Activated CD4-positive, CD25-positive, alpha-beta regulatory T cell treated with anti-CD3 and anti-CD28 coated beads, Interleukin-2, amount 50 U/mL, for 16 hours (primary cell): ENCODE data around the gene CREG1.
"Not testable (repeated sequence)": the region's sequence is repeated elsewhere in the genome, so short reads cannot be mapped to it uniquely, and the experiment has no call there.

Experiments
- DNase-seq: peaks from one replicate; pipeline ENCODE4 v3.0.0-alpha.2; 2020; ENCODE audit warnings: low read depth, low spot score

CREG1 gene

GRCh38 chr1:167564612-167565270 lies 11.2 kb upstream of the CREG1 start:
- no peak for DNase-seq

GRCh38 chr1:167563579-167564246 lies 10.2 kb upstream of the CREG1 start:
- DNase-seq = no peak

- DNase-seq = no peak
Observed at GRCh38 chr1:167562702-167563101, 9.1 kb upstream of the CREG1 start.

GRCh38 chr1:167561753-167562152 lies 8.2 kb upstream of the CREG1 start:
- no peak for DNase-seq

- peak; percentile 61 for DNase-seq
Observed at GRCh38 chr1:167555971-167556714, 2.6 kb upstream of the CREG1 start.

- DNase-seq = not testable (repeated sequence)
Observed at GRCh38 chr1:167555072-167555471, 1.5 kb upstream of the CREG1 start.

GRCh38 chr1:167554028-167554779 lies 642 bp upstream of the CREG1 start:
- DNase-seq = no peak

- DNase-seq = no peak
Observed at GRCh38 chr1:167551362-167551761, 2.2 kb downstream of the CREG1 start.

GRCh38 chr1:167548059-167548932 lies 5.3 kb downstream of the CREG1 start:
- DNase-seq = no peak

GRCh38 chr1:167546935-167547334 lies 6.6 kb downstream of the CREG1 start:
- DNase-seq = no peak

- no peak for DNase-seq
Observed at GRCh38 chr1:167545349-167545748, 8.2 kb downstream of the CREG1 start.

- DNase-seq = no peak
Observed at GRCh38 chr1:167544447-167545093, 9.0 kb downstream of the CREG1 start.

- no peak for DNase-seq
Observed at GRCh38 chr1:167543199-167543990, 10.2 kb downstream of the CREG1 start.

GRCh38 chr1:167542109-167543032 lies 11.2 kb downstream of the CREG1 start:
- DNase-seq = no peak

GRCh38 chr1:167541610-167542009 lies 12.0 kb downstream of the CREG1 start:
- no peak for DNase-seq

GRCh38 chr1:167541003-167541402 lies 12.6 kb downstream of the CREG1 start:
- no peak for DNase-seq

- DNase-seq = no peak
Observed at GRCh38 chr1:167538657-167539056, 14.9 kb downstream of the CREG1 start.

GRCh38 chr1:167533851-167534300 lies 19.7 kb downstream of the CREG1 start:
- DNase-seq = peak; percentile 36
